Tongue (tissue), 2 donors: ENCODE measurements around the gene GTF3C5. TPM values are rescaled to one million over a fixed set of nuclear protein-coding genes. Genes with fewer than 3 reads are reported as not detected.
"Not testable (repeated sequence)": the region's sequence is repeated elsewhere in the genome, so short reads cannot be mapped to it uniquely, and the experiment has no call there.

ENCODE experiments used
- DNase-seq: peaks from one replicate; pipeline ENCODE4 v3.0.0-alpha.2; 2015
- total RNA-seq: library from RNA; depleted of rRNA; stranded (reverse); fragments of >200 nt; gene quantifications from one replicate; pipeline ENCODE4 v1.2.3, GENCODE V29; 2014

GTF3C5 gene
- total RNA-seq, 1 donor from 2014 or later, result 47.1 TPM

DNA sequence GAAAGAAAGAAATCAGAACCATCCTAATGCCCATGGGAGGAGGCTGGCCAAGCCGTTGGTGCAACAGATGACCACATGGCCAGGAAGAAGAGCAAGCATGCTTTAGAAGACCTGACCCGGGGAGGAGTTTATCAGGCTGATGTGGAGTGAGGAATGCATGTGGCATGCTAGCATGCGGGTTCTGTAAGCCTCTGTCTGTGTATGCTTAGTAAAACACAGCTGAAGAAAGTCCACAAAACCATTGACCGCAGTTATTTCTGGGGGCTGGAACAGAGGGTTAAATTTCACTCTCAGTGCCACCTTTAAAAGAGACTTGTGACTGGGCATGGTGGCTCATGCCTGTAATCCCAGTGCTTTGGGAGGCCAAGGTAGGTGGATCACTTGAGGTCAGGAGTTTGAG, 33.2 kb upstream of the GTF3C5 start:
- DNase-seq, result no peak

DNA sequence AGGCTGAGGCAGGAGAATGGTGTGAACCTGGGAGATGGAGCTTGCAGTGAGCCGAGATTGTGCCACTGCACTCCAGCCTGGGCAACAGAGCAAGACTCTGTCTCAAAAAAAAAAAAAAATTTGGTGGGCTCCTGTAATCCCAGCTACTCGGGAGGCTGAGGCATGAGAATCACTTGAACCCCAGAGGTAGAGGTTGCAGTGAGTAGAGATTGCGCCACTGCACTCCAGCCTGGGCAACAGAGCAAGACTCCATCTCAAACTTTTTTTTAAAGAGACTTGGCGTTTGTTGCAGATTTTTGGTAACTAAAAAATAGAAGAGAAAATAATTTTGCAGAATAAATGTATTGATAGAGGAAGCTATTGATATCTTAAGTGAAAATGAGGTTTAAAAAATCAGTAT, 32.6 kb upstream of the GTF3C5 start:
- not testable (repeated sequence) for DNase-seq

DNA sequence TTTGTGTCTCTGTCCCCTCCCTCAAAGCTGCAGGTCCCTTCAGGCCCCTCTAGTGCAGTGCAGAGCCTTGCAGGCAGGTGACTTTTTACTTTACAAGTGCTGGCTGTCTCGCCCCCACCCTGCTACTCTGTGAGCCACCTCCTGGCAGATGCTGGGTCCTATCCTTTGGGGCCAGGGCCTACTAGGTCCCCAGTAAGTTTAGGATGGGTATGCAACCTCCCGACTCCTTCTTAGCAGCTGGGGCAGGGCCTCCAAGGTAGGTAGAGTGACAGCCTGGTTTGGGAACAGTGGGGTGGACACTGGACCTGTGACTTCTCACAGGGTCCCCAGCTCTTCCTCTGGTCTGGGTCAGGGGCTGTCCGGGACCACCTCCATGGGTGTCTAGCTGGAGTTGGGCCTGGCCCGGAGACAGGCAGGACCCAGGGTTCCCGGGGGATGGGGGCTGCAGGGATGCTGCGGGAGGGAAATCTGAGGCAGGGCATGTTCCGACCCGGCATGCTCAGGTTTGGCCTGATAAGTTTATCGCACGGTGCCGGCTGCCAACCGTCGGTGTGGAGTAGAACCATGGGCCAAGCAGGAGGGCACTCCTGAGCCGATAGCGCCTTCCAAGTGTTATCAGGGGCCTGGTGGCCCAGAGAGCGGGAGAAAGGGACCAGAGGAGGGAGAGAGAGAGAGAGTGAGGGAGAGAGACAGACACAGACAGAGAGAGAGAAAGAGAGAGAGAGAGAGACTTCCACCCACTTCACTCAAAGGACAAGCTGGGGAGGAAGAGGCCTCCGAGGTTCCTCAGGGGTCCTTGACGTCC, 31.8 kb upstream of the GTF3C5 start:
- no peak for DNase-seq

DNA sequence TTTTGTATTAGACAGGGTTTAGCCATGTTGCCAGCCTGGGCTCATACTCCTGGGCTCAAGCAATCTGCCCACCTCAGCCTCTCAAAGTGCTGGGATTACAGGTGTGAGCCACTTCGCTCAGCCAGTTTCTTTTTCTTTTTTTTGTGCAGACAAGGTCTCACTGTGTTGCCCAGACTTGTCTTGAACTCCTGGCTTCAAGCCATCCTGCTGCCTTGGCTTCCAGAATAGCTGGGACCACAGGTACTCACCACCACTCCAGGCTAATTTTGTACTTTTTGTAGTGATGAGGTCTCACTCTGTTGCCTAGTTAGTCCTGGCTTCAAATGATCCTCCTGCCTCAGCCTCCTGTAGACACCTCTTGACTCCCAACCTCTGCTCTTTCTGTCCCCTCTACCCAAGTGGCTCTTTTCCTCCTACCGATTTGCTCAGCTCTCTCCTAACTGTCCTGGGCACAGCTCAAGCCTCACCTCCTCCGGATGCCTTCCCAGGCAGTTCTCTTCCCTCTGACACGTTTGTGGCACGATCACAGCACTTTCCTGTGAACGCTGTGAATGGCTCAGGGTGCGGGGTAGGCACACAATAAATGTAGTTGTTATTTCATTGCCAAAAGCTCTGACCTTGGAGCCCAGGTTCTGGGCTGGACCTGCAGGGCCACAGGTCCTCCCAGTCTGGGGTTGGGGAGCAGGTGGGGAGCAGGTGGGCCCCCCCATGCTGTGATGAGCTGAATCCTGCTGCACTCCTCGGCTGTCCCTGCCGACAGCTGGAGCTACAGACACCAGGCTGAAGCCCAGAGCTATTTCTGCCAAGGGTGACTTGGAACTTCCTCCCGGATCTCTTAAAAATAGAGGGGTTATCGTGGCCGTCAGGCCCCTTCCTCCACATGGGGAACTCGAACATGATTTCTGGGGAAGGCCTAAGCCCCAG, 28.4 kb upstream of the GTF3C5 start:
- DNase-seq, result no peak

DNA sequence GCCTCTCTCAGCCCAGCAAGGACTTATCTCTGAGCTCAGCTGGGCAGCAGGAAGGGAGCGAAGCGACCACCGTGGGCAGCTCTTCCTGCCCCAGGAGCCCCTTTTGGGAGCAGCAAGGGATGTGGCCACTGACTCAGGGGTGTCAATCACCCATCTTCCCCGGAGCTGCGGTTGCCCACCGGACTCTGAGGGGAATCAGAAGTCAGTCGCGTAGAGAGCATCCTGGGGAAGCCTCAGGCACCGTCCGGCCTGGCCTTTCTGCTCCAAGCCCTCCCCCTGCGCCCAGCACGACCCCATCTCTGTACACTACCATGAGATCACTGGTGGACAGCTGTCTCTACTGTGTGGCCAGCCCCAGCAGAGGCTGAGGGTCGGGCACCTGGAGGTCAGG, 27.7 kb upstream of the GTF3C5 start:
- DNase-seq, result no peak

DNA sequence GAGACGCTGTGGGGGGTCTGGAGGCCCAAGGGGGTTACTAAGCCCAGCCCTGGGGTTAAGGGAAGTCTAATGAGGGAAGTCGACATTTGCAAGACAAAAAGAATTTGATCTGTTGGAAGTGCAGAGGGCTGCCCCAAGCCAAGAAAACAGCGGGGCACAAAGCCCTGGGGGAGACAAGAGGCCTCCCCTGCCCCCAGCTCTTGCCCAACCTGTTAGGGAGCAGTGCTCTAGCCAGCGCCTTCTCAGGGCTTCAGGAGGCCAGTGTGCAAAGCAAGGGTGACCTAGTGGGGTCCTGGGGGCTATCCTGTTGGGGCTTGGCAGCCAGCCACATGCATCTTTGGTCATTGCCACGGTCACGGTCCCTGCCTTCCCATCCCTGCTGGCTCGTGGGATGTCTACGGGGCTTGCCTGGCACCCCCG, 27.1 kb upstream of the GTF3C5 start:
- no peak for DNase-seq

DNA sequence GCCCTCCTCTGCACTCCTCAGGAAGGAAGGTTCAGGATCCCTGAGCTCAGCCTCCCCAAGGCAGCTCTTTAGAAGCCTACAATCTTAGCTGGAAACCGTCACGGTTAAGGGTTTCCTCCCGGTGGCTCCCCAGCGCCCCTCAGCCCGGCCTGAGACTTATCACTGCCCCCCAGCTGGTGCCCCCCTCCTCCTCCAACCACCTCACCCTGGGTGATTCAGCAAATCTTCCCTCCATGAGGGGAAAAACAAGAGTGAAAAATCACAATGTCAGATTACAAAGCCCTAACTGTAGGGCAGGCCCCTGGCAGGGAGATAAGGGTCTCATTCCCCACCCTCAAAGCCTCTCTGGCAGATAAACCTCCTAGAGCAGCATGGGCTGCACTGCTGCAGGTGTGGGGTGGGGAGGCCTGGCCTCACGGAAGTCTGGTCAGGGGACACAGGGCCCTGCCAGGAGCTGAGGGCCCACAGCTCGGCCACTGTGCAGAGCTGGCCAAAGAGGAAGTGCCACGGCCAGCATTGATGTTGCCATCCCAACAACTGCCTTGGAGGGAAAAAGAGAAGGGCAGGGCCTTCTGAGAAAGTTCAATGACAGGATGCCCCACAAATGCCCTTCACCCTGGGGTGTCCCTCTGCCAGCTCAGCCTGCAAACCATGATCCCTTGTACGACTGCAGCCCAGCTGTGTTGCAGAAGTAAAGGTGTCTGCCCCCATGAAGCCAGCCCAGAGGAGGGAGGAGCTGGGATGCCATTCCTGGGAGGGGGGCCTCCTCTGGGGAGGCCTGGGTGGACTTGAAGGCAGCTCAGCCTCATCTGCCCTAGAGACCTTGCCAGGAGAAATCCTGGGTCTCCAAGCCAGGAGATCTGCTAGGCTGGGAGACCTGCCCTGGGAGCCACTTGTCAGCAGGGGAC, 26.5 kb upstream of the GTF3C5 start:
- no peak for DNase-seq

DNA sequence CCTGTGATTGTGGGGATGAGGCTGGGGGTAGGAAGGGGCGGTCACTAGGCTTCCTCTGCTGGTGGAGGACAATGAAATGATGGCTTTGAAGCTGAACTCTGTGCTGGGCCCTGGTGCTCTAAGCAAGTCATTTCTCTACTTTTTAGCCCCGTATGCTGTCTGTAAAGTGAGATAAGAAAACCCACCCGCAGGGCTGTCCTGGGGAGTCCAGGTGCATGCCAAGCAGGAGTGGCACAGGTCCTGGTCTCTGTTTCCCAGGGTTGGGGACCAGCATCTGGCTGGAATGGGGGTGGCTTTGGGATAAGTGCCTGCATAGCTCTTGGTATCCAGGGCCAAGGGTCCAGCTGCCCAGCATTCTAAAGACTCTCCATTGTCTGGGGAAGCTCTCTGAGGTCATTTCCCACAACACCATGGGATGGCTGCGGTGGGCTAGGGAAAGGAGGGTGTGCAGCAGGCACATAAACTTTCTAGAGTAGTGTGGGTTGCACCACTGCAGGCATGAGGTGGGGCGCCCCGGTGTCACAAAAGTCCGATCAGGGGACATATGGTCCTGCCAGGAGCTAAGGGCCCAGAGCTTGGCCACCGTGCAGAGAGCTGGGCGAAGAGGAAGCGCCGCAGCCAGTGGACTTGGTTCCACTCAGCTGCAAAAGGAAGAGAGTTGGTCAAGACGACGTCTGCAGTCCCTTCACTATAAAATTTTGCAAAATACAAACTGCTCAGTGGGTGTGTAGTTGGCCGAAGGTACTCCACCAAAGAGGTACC, 25.6 kb upstream of the GTF3C5 start:
- no peak for DNase-seq

DNA sequence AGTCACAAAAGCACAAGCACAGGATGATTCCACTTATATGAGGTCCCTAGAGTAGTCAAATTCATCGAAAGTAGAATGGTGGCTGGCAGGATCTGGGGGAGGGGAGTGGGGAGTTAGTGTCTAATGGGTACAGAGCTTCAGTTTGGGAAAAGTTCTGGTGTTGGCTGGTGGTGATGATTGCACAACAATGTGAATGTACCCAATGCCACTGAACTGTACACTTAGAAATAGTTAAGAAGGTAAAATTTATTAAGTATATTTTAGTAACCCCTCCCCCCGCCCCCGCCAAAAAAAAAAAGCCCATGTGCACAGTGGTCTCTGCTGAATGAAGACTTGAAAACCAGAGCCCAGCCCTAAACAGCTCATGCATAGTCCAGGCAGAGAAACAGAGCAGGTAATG, 24.8 kb upstream of the GTF3C5 start:
- no peak for DNase-seq

DNA sequence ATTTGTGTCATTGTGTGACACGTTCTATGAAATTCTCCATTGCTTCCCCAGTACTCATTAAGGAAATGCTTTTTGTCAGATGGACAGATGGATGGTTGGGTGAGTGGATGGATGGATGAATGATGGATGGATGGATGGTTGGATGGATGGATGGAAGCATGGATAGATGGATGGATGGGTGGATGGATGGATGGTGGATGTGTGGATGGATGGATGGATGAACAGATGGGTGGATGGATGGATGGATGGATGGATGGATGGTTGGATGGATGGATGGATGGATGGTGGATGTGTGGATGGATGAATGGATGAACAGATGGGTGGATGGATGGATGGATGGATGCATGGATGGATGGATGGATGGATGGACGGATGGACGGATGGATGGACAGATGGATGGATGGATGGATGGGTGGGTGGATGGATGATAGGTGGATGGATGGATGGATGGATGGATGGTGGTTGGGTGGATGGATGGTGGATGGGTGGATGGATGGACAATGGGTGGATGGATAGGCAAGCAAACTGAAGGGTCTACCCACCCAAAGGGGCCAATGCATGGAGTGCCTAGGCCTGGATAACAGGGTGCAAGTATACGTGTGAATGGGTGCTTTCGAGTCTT, 24.0 kb upstream of the GTF3C5 start:
- DNase-seq, result no peak

DNA sequence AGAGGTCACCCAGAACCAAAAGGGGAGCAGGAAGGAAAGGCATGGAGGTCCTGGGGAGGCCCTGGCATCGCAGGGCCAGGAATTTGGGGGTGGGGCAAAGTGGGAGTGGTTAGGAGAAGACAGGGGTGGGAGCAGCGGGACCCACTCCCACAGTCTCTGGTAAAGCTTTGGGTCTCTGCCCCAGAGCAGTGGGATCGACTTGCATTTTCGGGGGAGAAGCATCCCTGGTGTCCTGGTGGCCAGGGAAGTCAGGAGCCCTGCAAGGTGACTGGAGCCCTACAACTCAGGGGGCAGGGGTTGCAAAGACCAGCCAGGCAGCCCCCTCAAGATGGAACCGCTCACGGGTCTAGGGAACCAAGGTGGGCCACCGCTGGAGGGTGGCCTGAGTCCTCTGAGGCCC, 22.4 kb upstream of the GTF3C5 start:
- no peak for DNase-seq

DNA sequence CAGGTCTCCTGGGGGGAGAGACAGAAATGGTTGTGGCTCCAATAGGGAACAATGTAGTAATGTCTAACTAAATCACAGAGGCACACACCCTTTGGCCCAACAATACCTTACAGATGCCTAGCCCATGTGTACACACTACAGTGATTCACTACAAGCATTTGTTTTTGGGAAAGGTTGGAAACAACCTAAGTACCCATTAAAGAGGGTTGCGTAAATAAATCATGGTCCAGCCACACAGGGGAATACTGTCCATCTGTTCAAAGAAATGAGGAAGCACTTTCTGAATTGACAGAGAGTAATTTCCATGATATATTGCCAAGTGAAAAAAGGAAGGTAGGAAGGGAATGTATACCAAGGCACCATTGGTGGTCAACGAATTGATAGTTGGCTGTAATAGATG, 22.0 kb upstream of the GTF3C5 start:
- DNase-seq, result no peak

DNA sequence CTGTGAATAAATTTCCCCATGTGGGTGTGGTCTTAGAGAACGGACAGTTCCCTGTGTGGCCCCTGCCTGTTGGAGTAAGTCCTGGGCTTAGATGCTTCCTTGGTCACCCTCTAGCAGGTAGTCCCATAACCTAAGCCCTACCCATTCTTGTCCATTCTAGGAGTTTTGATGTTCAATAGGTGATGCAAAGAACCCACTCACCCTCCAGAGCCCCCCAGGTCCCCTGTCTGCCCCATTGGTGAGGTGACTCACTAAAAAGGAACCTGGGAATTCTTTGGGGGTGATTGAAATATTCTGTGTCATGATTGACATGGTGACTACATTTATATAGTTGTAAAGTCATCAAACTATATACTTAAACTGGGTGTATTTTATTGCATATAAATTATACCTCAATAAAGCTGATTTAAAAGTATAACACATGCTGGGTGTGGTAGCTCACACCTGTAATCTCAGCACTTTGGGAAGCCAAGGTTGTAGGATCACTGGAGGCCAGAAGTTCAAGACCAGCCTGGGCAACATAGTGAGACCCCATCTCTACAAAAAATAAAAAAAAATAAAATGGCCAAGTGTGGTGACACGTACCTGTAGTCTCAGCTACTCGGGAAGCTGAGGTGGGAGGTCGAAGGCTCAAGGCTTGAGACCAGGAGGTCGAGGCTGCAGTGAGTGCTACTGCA, 20.8 kb upstream of the GTF3C5 start:
- DNase-seq, result no peak

DNA sequence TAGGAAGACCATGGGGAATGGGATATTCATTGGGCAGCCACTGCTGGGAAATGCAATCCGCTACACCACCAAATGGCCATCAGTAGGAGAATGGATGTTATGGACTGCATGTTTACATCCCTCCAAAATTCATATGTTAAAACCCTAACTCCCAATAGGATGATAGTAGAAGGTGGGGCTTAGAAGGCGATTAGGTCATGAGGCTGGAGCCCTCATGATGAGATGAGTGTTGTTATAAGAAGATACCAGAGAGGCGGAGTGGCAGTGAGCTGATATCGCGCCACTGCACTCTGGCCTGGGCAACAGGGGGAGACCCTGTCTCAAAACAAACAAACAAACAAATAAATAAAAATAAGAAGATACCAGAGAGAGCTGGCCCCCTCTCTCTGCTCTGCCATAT, 16.1 kb upstream of the GTF3C5 start:
- DNase-seq, result no peak

DNA sequence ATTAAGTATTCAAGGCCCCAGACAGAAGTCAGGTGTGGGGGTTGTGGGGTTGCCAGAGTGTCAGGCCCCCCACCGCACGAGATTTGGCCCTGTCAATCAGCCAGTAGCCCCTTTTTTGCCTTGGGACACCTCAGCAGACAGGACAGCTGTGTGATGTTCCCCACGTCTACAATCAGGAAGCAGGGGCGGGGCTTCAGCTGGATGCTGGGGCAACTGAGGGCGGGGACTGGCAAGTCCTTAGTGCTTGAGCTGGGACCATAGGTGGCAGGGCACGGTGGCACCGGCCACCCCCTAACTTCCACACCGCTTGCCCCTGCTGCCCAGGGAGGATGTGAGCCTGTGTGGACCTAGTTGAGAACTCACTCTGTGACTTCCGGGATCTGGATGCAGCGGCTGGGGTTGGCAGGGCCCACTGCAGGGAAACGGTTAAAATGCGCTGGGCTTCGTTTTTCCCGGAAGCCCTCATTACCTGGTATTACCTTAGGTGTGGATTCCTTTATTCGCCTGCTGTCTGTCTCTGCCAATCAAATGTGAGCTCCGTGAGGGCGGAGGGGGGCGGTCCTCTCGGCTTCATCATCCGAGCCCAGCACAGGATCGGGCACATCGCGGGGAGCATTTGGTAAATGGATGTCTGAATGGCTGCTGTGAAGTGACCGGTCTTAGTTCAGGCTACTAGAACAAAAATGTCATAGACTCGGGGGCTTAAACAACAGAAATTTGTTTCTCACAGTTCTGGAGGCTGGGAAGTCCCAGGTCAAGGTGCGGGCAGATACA, 7.5 kb upstream of the GTF3C5 start:
- DNase-seq, result no peak

DNA sequence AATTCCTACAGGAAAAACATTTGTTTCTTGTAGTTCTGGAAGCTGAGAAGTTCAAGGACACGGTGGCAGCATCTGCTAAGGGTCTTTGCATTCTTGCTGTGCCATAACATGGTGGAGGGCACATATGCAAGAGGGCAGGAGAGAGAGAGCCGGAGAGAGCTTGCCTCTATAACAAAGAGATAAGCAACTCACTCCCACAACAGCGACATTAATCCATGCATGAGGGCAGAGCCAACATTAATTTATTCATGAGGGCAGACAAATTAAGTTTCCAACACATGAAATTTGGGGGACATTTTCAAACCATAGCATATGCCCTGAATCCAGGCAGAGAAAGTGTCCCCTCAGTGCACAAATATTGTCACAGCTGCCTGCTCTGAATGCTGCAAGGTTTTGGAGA, 4.4 kb upstream of the GTF3C5 start:
- no peak for DNase-seq

DNA sequence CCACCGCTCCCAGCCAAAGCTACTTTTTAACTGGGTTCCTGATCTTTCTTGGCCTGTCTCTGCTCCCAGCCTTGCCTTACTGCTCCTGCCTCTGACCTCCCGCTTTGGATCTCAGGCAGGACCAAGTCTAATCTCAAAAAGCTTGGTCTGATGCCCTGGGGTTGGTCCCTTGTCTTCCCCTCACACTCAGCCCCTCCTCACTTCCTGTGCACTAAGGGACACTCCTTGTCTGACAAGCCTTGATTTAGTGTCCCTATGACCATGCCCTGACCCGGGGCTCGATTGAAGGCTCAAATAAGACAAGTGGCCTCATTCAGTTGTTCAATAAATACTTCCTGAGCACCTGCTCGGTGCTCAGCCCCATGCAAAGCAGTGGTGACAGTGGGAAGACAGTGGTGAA, 3.7 kb upstream of the GTF3C5 start:
- DNase-seq, result no peak

DNA sequence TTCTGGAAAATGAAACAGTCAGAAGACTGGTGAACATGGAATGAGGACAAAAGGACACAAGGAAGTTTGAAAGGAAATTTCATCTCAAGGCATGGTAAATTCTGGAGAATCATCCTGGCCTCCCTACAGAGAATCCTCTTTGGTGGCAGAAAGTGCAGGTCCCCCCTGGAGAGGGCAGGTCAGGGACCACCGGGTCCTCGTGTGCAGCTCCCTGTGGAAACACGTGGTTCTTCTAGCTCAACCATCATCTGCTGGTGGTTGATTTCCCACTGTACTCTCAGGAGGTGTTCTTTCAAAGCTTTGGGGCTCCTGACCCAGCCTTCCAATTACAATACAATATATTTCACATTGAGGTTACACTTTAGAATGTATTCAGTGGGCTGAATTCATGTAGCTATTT, 2.6 kb upstream of the GTF3C5 start:
- DNase-seq, result no peak

DNA sequence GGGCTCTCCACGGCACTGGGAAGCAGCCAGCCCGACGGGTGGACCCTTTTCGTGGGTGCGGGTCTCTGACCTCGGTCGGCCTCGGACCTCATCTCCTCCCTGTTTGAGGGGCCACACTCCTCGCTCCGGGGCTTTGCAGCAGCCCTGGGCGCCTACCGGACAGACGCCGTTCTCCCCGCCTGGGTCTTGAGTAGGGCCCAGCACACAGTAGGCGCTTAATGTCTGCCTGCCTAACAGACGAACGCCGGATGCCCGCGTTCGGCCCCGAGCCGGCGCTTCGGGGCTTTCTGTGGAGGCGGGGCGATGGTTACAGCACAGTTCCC, 842 bp upstream of the GTF3C5 start:
- no peak for DNase-seq

DNA sequence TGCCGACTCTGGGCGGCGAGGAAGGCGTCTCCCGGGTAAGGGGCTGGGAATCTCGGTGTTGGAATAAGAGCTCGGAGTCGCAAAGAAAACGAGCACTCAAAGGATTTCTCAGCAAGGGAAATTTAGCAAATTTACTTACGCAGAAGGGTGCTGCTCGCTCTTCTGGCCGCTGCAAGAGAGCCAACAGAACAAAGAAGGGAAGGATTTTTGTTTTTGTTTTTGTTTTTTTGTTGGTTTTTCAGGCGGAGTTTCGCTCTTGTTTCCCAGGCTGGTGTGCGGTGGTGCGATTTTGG, 279 bp downstream of the GTF3C5 start:
- no peak for DNase-seq
